GM12891 (cell line): ENCODE data around the gene E2F1.

Experiments used
- POLR2A ChIP-seq: IDR thresholded peaks from 2 replicates; pipeline ENCODE4 v1.6.1; 2011; ENCODE audit warnings: low read depth, low read length, control low read depth
- POLR2AphosphoS5 ChIP-seq: IDR thresholded peaks from 2 replicates; pipeline ENCODE4 v1.6.1; 2011; ENCODE audit warnings: low read depth, low read length, control low read depth
- POU2F2 ChIP-seq: IDR thresholded peaks from 2 replicates; pipeline ENCODE4 v1.6.1; 2011; ENCODE audit warnings: low read depth, mild to moderate bottlenecking, control low read depth, low read length, moderate library complexity
- SPI1 ChIP-seq: IDR thresholded peaks from 2 replicates; pipeline ENCODE4 v1.6.1; 2011; ENCODE audit warnings: low read depth, low read length, control low read depth
- TAF1 ChIP-seq: IDR thresholded peaks from 2 replicates; pipeline ENCODE4 v1.6.1; 2011; ENCODE audit warnings: low read depth, low read length, control low read depth

- no peak for TF ChIP-seq POLR2A
- TF ChIP-seq POLR2AphosphoS5: peak; percentile 61; the same call in 1 of the 2 replicates
- peak; percentile 60 for TF ChIP-seq SPI1
- TF ChIP-seq TAF1: no peak
- TF ChIP-seq POU2F2: peak; percentile 78; the same call in 1 of the 2 replicates
Observed at GRCh38 chr20:33685328-33686099, 671 bp downstream of the E2F1 start.
